Measurements from ENCODE around the gene FOXP4. TPM values are rescaled to one million over a fixed set of nuclear protein-coding genes. Genes with fewer than 3 reads are reported as not detected.

Gene FOXP4
- total and polyA plus RNA-seq, 2 of the 13 experiments (the other 11 are each of a cell fraction or from before 2014, with no cell fraction given): 11.0 to 12.4 TPM

DNA sequence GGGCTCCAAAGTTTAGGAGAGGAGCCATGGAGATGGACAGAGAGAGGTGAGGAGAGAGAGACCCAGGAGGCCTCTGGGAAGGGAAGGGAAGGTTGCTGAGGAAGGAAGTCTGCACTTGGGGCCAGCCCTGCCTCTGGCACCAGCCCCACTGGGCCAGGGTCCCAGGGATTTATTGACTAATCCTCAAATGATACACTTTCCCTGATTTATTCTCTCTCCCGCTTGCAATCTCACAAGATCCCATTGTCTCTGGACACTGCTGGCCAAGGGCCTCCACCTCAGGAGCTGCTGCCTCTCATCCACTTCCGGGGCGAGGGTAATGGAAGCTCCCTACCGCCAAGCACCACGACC lies 43.6 kb upstream of the FOXP4 start (continued):
- TF ChIP-seq ZNF33A (CRISPR knock-in tag; IDR thresholded peaks at IDR 0.05; ENCODE audit: borderline replicate concordance) (no peak), TCF12 (IDR thresholded peaks at IDR 0.05) (no peak), TCF12 (CRISPR knock-in tag; IDR thresholded peaks at IDR 0.05) (no peak), RNF219 (CRISPR knock-in tag; IDR thresholded peaks at IDR 0.05) (no peak), RARG (CRISPR knock-in tag; IDR thresholded peaks at IDR 0.05; ENCODE audit: low read depth) (no peak), ZBTB3 (CRISPR knock-in tag; IDR thresholded peaks at IDR 0.05; ENCODE audit: borderline replicate concordance, low read depth) (no peak), ZNF761 (CRISPR knock-in tag; conservative IDR thresholded peaks at IDR 0.05) (no peak), CBX1 (IDR thresholded peaks at IDR 0.05; ENCODE audit: low read depth) (no peak), ADNP (CRISPR knock-in tag; IDR thresholded peaks at IDR 0.05) (no peak), THYN1 (CRISPR knock-in tag; IDR thresholded peaks at IDR 0.05; ENCODE audit: borderline replicate concordance, low read depth) (no peak), ZNF24 (IDR thresholded peaks at IDR 0.05) (no peak), KDM2A (CRISPR knock-in tag; IDR thresholded peaks at IDR 0.05; ENCODE audit: borderline replicate concordance, low read depth) (no peak), ZSCAN25 (CRISPR knock-in tag; IDR thresholded peaks at IDR 0.05) (no peak), HOXA7 (CRISPR knock-in tag; IDR thresholded peaks at IDR 0.05) (no peak), RCOR2 (CRISPR knock-in tag; IDR thresholded peaks at IDR 0.05) (no peak), ZNF782 (CRISPR knock-in tag; IDR thresholded peaks at IDR 0.05; ENCODE audit: borderline replicate concordance) (no peak), RBM22 (optimal IDR thresholded peaks at IDR 0.05; ENCODE audit: low read length) (no peak), GABPB1 (CRISPR knock-in tag; IDR thresholded peaks at IDR 0.05) (no peak; the same call in 1 of the 2 replicates), RNF2 (conservative IDR thresholded peaks at IDR 0.05; ENCODE audit: low read depth) (no peak), ZNF792 (CRISPR knock-in tag; IDR thresholded peaks at IDR 0.05) (no peak), PITX1 (CRISPR knock-in tag; IDR thresholded peaks at IDR 0.05) (no peak), ATAD3A (CRISPR knock-in tag; IDR thresholded peaks at IDR 0.05) (no peak), ZUFSP (CRISPR knock-in tag; IDR thresholded peaks at IDR 0.05; ENCODE audit: borderline replicate concordance) (no peak), EED (CRISPR knock-in tag; IDR thresholded peaks at IDR 0.05) (peak; percentile 87), ZBTB38 (CRISPR knock-in tag; IDR thresholded peaks at IDR 0.05) (no peak; the same call in 1 of the 2 replicates), ZNF136 (CRISPR knock-in tag; IDR thresholded peaks at IDR 0.05; ENCODE audit: low read depth) (no peak)
- TF ChIP-seq, protein P1, sequence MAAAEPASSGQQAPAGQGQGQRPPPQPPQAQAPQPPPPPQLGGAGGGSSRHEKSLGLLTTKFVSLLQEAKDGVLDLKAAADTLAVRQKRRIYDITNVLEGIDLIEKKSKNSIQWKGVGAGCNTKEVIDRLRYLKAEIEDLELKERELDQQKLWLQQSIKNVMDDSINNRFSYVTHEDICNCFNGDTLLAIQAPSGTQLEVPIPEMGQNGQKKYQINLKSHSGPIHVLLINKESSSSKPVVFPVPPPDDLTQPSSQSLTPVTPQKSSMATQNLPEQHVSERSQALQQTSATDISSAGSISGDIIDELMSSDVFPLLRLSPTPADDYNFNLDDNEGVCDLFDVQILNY (CRISPR knock-in tag; conservative IDR thresholded peaks at IDR 0.05): no peak
- TF ChIP-seq, protein P2, sequence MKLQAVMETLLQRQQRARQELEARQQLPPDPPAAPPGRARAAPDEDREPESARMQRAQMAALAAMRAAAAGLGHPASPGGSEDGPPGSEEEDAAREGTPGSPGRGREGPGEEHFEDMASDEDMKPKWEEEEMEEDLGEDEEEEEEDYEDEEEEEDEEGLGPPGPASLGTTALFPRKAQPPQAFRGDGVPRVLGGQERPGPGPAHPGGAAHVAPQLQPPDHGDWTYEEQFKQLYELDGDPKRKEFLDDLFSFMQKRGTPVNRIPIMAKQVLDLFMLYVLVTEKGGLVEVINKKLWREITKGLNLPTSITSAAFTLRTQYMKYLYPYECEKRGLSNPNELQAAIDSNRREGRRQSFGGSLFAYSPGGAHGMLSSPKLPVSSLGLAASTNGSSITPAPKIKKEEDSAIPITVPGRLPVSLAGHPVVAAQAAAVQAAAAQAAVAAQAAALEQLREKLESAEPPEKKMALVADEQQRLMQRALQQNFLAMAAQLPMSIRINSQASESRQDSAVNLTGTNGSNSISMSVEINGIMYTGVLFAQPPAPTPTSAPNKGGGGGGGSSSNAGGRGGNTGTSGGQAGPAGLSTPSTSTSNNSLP (IDR thresholded peaks at IDR 0.05; ENCODE audit: low read depth, low read length): no peak

Data from HepG2 (cell line).